ENCODE measurements around the gene CECR2. TPM values are rescaled to one million over a fixed set of nuclear protein-coding genes. Genes with fewer than 3 reads are reported as not detected.

The CECR2 gene
- total RNA-seq, 1 donor from 2014 or later, result 1.1 TPM

GRCh38 chr22:17368144-17368543 lies 1.1 kb upstream of the CECR2 start:
- DNase-seq (ENCODE audit: low spot score), result no peak

GRCh38 chr22:17368554-17369438 lies 464 bp upstream of the CECR2 start:
- DNase-seq (ENCODE audit: low spot score), result no peak

GRCh38 chr22:17370026-17370765 lies 936 bp downstream of the CECR2 start:
- DNase-seq (ENCODE audit: low spot score), result no peak

- no peak for DNase-seq (ENCODE audit: low spot score)
These were observed 1.6 kb downstream of the CECR2 start for GRCh38 chr22:17370766-17371432.

GRCh38 chr22:17371448-17371847 lies 2.2 kb downstream of the CECR2 start:
- DNase-seq (ENCODE audit: low spot score), result no peak

GRCh38 chr22:17373855-17374254 lies 4.6 kb downstream of the CECR2 start:
- no peak for DNase-seq (ENCODE audit: low spot score)

GRCh38 chr22:17375914-17376614 lies 6.8 kb downstream of the CECR2 start:
- DNase-seq (ENCODE audit: low spot score), result no peak

- no peak for DNase-seq (ENCODE audit: low spot score)
These were observed 7.7 kb downstream of the CECR2 start for GRCh38 chr22:17376950-17377349.

GRCh38 chr22:17379944-17380343 lies 10.7 kb downstream of the CECR2 start:
- no peak for DNase-seq (ENCODE audit: low spot score)

- DNase-seq (ENCODE audit: low spot score), result no peak
These were observed 11.3 kb downstream of the CECR2 start for GRCh38 chr22:17380359-17381087.

GRCh38 chr22:17381192-17381913 lies 12.1 kb downstream of the CECR2 start:
- no peak for DNase-seq (ENCODE audit: low spot score)

GRCh38 chr22:17384612-17385330 lies 15.5 kb downstream of the CECR2 start:
- DNase-seq (ENCODE audit: low spot score), result no peak

- no peak for DNase-seq (ENCODE audit: low spot score)
These were observed 18.1 kb downstream of the CECR2 start for GRCh38 chr22:17387356-17387755.

- DNase-seq (ENCODE audit: low spot score), result no peak
These were observed 19.0 kb downstream of the CECR2 start for GRCh38 chr22:17388235-17388634.

- DNase-seq (ENCODE audit: low spot score), result no peak
These were observed 20.8 kb downstream of the CECR2 start for GRCh38 chr22:17390087-17390486.

GRCh38 chr22:17396516-17396915 lies 27.3 kb downstream of the CECR2 start:
- DNase-seq (ENCODE audit: low spot score), result no peak

GRCh38 chr22:17397756-17398547 lies 28.7 kb downstream of the CECR2 start:
- no peak for DNase-seq (ENCODE audit: low spot score)

GRCh38 chr22:17400305-17400704 lies 31.0 kb downstream of the CECR2 start:
- no peak for DNase-seq (ENCODE audit: low spot score)

Data from mesenteric fat pad (tissue), 1 donor.